AG04450 (cell line): ENCODE data around the gene APBB3. TPM values are rescaled to one million over a fixed set of nuclear protein-coding genes. Genes with fewer than 3 reads are reported as not detected.
A peak's percentile ranks its signal among the peaks of the same experiment; 100 is the strongest.

Experiments used
- CTCF ChIA-PET: fragments of 300-600, 350-600 bp; formaldehyde crosslinking; extraction: SDS; loops from one replicate; lab custom pipeline; 2022; ENCODE audit warnings: antibody characterized with exemption, inconsistent platforms; lab: Charles Lee
- POLR2A ChIA-PET: fragments of 350-600 bp; formaldehyde crosslinking; extraction: SDS; loops from one replicate; lab custom pipeline; 2021; ENCODE audit warnings: antibody characterized with exemption, inconsistent platforms; lab: Yijun Ruan, JAX
- DNase-seq: peaks from one replicate; pipeline ENCODE4 v3.0.0-alpha.2; 2011; ENCODE audit warnings: low read depth, low spot score
- H3K27ac ChIP-seq: one replicate; pipeline ENCODE4 v1.5.1; 2012; ENCODE audit warnings: low read depth, low read length, control low read depth
- H3K27me3 ChIP-seq: one replicate; pipeline ENCODE4 v1.6.0; 2012; ENCODE audit warnings: low read length; ENCODE audit not compliant: control insufficient read depth, insufficient read depth
- H3K4me3 ChIP-seq: 2 replicates; pipeline ENCODE4 v1.5.1; 2011; ENCODE audit warnings: mild to moderate bottlenecking, low read depth, low read length, control low read depth
- H3K9me3 ChIP-seq: 2 replicates; pipeline ENCODE4 v1.5.1; 2012; ENCODE audit warnings: low read length; ENCODE audit not compliant: control insufficient read depth, insufficient read depth
- polyA plus RNA-seq: library from polyadenylated mRNA; depleted of rRNA; stranded (reverse); fragments of >200 nt; gene quantifications from 2 replicates; pipeline ENCODE4 v1.2.3, GENCODE V29; 2011
- TF ChIP-seq, protein P1 (sequence below): IDR thresholded peaks from 2 replicates; pipeline ENCODE4 v1.5.1; 2011; ENCODE audit warnings: low read depth, low read length, control low read depth, inconsistent platforms

APBB3 gene
- polyA plus RNA-seq, 1 experiment: 13.6 TPM

DNA sequence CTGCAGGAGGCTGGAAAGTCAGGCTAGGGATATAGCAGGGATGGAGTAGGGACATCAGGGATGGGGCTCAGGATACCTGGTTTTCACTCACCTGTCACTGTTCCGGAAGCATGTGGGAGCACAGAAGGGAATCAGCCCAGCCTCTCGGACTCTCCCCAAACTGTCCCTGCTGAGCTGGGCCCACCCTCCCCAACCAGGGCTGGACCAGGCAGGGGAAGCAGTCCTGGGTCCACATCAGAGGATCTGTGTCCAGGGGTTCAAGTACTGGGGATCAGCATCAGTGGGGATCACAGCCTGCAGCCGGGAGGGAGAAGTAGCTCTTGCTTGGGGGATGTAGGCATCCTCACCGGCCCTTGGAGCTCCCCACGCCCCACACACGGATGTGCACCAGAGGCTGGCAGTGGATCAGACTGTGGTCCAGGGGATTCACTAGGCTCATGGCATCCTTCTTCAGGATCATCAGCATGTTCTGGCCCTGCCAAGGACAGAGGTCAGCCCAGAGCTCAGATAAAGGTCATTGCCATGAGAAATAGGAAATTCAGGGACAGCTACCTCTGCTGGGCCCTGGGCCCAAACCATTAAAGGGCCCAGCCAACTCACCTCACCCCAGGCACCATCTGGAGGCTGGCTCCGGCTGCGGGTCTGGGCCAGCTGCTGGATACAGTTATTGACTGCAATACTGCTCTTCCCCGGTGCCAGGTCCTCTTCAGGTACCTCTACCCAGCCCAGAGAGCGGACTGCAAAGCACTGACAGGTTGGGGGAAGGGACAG is 2.5 kb downstream of the APBB3 start:
- ChIA-PET POLR2A (no interaction called here), CTCF (interaction anchor here (0.8 to 1.0 kb wide), 2 partner anchors 15 to 73 kb away, joined by 3 read pairs; partner anchors contain the start of gene EIF4EBP3)
- H3K27ac ChIP-seq: no peak overlapping the region
- H3K27me3 ChIP-seq: no peaks in the 10 kb centered on the region
- TF ChIP-seq, protein P1, sequence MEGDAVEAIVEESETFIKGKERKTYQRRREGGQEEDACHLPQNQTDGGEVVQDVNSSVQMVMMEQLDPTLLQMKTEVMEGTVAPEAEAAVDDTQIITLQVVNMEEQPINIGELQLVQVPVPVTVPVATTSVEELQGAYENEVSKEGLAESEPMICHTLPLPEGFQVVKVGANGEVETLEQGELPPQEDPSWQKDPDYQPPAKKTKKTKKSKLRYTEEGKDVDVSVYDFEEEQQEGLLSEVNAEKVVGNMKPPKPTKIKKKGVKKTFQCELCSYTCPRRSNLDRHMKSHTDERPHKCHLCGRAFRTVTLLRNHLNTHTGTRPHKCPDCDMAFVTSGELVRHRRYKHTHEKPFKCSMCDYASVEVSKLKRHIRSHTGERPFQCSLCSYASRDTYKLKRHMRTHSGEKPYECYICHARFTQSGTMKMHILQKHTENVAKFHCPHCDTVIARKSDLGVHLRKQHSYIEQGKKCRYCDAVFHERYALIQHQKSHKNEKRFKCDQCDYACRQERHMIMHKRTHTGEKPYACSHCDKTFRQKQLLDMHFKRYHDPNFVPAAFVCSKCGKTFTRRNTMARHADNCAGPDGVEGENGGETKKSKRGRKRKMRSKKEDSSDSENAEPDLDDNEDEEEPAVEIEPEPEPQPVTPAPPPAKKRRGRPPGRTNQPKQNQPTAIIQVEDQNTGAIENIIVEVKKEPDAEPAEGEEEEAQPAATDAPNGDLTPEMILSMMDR: no peak
- H3K4me3 ChIP-seq: no peak overlapping the region
- no peak for DNase-seq
- H3K9me3 ChIP-seq: peaks cover 2% of the 10 kb centered on the region; the same call in 1 of the 2 replicates

DNA sequence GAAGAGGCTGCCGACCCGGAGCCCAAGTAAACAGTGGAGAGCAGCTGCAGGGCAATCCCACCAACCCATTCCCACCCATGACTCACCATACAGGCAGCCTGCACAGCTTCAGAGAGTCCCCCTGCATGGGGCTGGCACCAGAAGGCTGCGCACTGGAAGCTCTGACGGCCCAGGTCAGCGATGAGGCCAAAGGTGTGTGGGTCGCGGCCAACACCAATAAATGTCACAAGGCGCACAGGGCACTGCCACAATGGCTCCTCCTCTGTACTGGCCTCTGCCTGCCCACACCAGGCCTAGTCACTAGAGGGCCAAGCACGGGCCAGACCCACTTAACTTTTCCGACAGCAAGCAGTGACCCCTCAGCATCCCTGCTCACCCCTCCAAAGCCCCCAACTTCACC is 4.2 kb downstream of the APBB3 start:
- CTCF ChIA-PET: interaction anchor here (0.8 to 1.3 kb wide), 2 partner anchors 13 to 78 kb away, joined by 3 read pairs; partner anchors contain the start of gene EIF4EBP3
- POLR2A ChIA-PET: no interaction called here

DNA sequence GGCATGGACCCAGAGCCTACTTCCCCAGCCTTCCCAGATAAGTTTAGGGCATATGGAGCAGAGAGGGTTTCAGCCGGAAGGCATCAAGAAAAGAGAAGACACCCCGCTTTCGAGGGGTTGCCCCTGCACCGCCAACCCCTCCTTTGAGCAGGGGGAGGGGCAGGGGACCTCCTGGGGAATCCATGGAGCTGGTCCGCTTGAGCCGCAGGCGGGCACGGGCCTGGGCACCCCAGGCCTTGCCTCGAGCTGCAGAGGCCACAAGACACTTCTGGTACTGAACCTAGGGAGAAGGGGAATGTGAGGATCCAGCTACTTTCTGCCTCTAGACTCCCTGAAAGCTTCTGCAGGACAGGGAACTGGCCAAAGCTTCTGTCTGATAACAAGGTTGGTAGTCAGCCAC is 5.9 kb downstream of the APBB3 start:
- Histone ChIP-seq H3K9me3 (peaks cover 3% of the 10 kb centered on the region; the same call in 1 of the 2 replicates), H3K27me3 (no peaks in the 10 kb centered on the region), H3K27ac (no peak overlapping the region), H3K4me3 (no peak overlapping the region)
- ChIA-PET POLR2A (interaction anchor here (1.6 kb wide), 1 partner anchor 132 kb away, joined by 5 read pairs; the partner anchor contains the start of genes HARS1 and HARS2), CTCF (interaction anchor here (4.0 kb wide), 1 partner anchor 11 kb away, joined by 17 read pairs; the partner anchor contains the start of gene EIF4EBP3)
- TF ChIP-seq, protein P1: no peak
- DNase-seq: no peak

More for the DNA sequence above, 4.2 kb downstream of the APBB3 start:
- Histone ChIP-seq H3K4me3 (no peak overlapping the region), H3K27ac (no peak overlapping the region), H3K27me3 (no peaks in the 10 kb centered on the region), H3K9me3 (peaks cover 3% of the 10 kb centered on the region; the same call in 1 of the 2 replicates)
- TF ChIP-seq, protein P1: no peak
- DNase-seq: no peak

DNA sequence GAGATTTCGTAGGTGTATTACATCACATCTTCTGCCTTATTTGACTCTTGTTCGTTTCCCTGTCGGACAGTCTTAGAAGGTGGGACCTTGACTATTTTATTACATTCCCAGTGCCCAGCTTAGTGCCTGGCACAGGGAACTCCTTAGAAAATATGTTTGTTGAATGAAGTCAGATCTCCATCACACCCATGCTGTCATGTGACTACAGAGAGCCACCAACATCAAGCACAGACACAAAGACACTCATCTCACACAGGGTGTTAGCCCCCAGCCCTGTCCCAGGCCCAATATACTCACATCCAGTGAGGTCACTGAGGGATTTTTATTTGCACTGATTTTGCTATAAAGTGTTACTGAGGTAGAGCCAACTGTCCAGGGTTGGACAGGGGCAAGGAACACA is 6.4 kb downstream of the APBB3 start:
- Histone ChIP-seq H3K4me3 (no peak overlapping the region), H3K27me3 (no peaks in the 10 kb centered on the region), H3K27ac (peak overlapping the region; percentile 92), H3K9me3 (peaks cover 3% of the 10 kb centered on the region; the same call in 1 of the 2 replicates)
- ChIA-PET POLR2A (interaction anchor here (0.7 to 2.5 kb wide), 6 partner anchors 10 to 142 kb away, joined by 3 to 42 read pairs (median 6); partner anchors contain the start of genes EIF4EBP3, HARS1, HARS2 and IK), CTCF (interaction anchor here (1.0 to 4.0 kb wide), 2 partner anchors 11 to 75 kb away, joined by 3 to 17 read pairs; partner anchors contain the start of genes CD14 and EIF4EBP3)
- TF ChIP-seq, protein P1: no peak
- no peak for DNase-seq
